HepG2 (cell line): Measurements from ENCODE around the gene CPSF6. TPM values are rescaled to one million over a fixed set of nuclear protein-coding genes. Genes with fewer than 3 reads are reported as not detected.

Experiments used
- ATAC-seq: fragments of 200-7000 bp; cut with Tn5 transposase; 3 replicates; pipeline ENCODE4 v1.9.1; 2020; ENCODE audit warnings: mild to moderate bottlenecking, moderate library complexity
- BruUV-seq: library from RNA; stranded (reverse); fragments of 400-500 nt; replicated peaks from 2 replicates; lab custom pipeline; 2021; lab: Mats Ljungman, UMichigan
- CTCF ChIA-PET: fragments of 300-600 bp; formaldehyde crosslinking; extraction: SDS; loops from one replicate; lab custom pipeline; 2021; ENCODE audit warnings: low total read pairs, inconsistent platforms, low intra/inter-chr PET ratio; lab: Yijun Ruan, JAX
- POLR2A ChIA-PET: fragments of 350-600 bp; sonication (Branson Sonifier 250); formaldehyde crosslinking; loops from one replicate; lab custom pipeline; 2020; ENCODE audit warnings: antibody characterized with exemption, inconsistent platforms; lab: Yijun Ruan, JAX
- DNase-seq: peaks from one replicate; pipeline ENCODE4 v3.0.0-alpha.2; 2015; ENCODE audit warnings: low spot score
- FAIRE-seq: peaks from 3 replicates; lab custom pipeline; 2011; peaks lifted over from hg19 to GRCh38; lab: Jason Lieb, UNC
- H2AFZ ChIP-seq: one replicate; pipeline ENCODE4 v1.6.1; 2011; ENCODE audit warnings: low read length, inconsistent platforms
- H3K27ac ChIP-seq: fragments of 300-600 bp; 3 replicates; pipeline ENCODE4 v1.8.0; 2011; ENCODE audit warnings: mixed run types, mild to moderate bottlenecking, mixed read lengths, low read length, inconsistent platforms; ENCODE audit not compliant: insufficient read depth; ENCODE audit errors: extremely low read length
- H3K27me3 ChIP-seq, 2 experiments: fragments of 200-600 bp in 1 of 2; 2 replicates in 1 of 2; 3 replicates in 1 of 2; pipeline versions ENCODE4 v1.6.0 to v1.8.0; 2011; ENCODE audit warnings: low read length in 2 of 2, mild to moderate bottlenecking in 2 of 2, moderate library complexity in 2 of 2, inconsistent platforms in 1 of 2; ENCODE audit not compliant: insufficient read depth in 2 of 2, control insufficient read depth in 1 of 2
- H3K36me3 ChIP-seq, 2 experiments: fragments of 200-600 bp in 1 of 2; replicated peaks in 1 of 2; 2 replicates in 1 of 2; 3 replicates in 1 of 2; pipeline versions ENCODE4 v1.5.1 to v1.8.0; 2011; ENCODE audit warnings: low read length in 2 of 2, inconsistent platforms in 1 of 2; ENCODE audit not compliant: insufficient read depth in 2 of 2, control insufficient read depth in 1 of 2
- H3K4me1 ChIP-seq: 2 replicates; pipeline ENCODE4 v1.5.1; 2012; ENCODE audit warnings: low read length, inconsistent platforms; ENCODE audit not compliant: insufficient read depth
- H3K4me2 ChIP-seq: 2 replicates; pipeline ENCODE4 v1.6.0; 2011; ENCODE audit warnings: low read depth, low read length, inconsistent platforms
- H3K4me3 ChIP-seq, 3 experiments: fragments of 200-600 bp in 1 of 3; sonication (generic), shearing (Covaris generic) in 1 of 3; replicated peaks in 1 of 3; 2 replicates each; pipeline ENCODE4 v1.5.1; 2011 to 2016; ENCODE audit warnings: low read length in 3 of 3, inconsistent platforms in 2 of 3, low read depth in 2 of 3, mild to moderate bottlenecking in 2 of 3, control low read depth in 1 of 3, mixed read lengths in 1 of 3; ENCODE audit not compliant: insufficient read depth in 1 of 3
- H3K79me2 ChIP-seq: one replicate; pipeline ENCODE4 v1.6.1; 2011; ENCODE audit warnings: low read length, inconsistent platforms; ENCODE audit not compliant: insufficient read depth
- H3K9ac ChIP-seq: 2 replicates; pipeline ENCODE4 v1.6.0; 2011; ENCODE audit warnings: mild to moderate bottlenecking, low read depth, low read length, inconsistent platforms; ENCODE audit not compliant: insufficient read depth
- H3K9me3 ChIP-seq: 2 replicates; pipeline ENCODE4 v1.5.1; 2012; ENCODE audit warnings: mild to moderate bottlenecking, low read length
- H4K20me1 ChIP-seq: 2 replicates; pipeline ENCODE4 v1.6.0; 2011; ENCODE audit warnings: inconsistent platforms, mild to moderate bottlenecking, low read length, moderate library complexity; ENCODE audit not compliant: insufficient read depth
- CEBPG ChIP-seq: IDR thresholded peaks from 2 replicates; pipeline ENCODE4 v1.6.1; 2016
- HNF4A ChIP-seq: sonication (generic); formaldehyde crosslinking; IDR thresholded peaks from 2 replicates; pipeline ENCODE4 v1.4.0; 2020; ENCODE audit warnings: missing genetic modification reagents
- KDM2A ChIP-seq: sonication (generic); formaldehyde crosslinking; IDR thresholded peaks from 2 replicates; pipeline ENCODE4 v1.4.0; 2020; ENCODE audit warnings: low read depth, missing genetic modification reagents, borderline replicate concordance
- KDM4B ChIP-seq: sonication (generic); formaldehyde crosslinking; IDR thresholded peaks from 2 replicates; pipeline ENCODE4 v1.4.0; 2020; ENCODE audit warnings: missing genetic modification reagents
- KDM5B ChIP-seq: sonication (generic); formaldehyde crosslinking; IDR thresholded peaks from 2 replicates; pipeline ENCODE4 v1.4.0; 2020; ENCODE audit warnings: missing genetic modification reagents, mild to moderate bottlenecking, borderline replicate concordance
- MEIS1 ChIP-seq: sonication (generic); formaldehyde crosslinking; IDR thresholded peaks from 2 replicates; pipeline ENCODE4 v1.9.0; 2021; ENCODE audit warnings: mild to moderate bottlenecking, missing genetic modification reagents, moderate library complexity, borderline replicate concordance
- NCOA2 ChIP-seq: sonication (generic); formaldehyde crosslinking; IDR thresholded peaks from 2 replicates; pipeline ENCODE4 v1.8.0; 2022; ENCODE audit warnings: inconsistent platforms
- SALL1 ChIP-seq: sonication (generic); formaldehyde crosslinking; IDR thresholded peaks from 2 replicates; pipeline ENCODE4 v1.8.0; 2022; ENCODE audit warnings: mild to moderate bottlenecking, missing genetic modification reagents
- YY1 ChIP-seq: IDR thresholded peaks from 2 replicates; pipeline ENCODE4 v1.6.1; 2011; ENCODE audit warnings: low read length, low read depth, moderate library complexity, mild to moderate bottlenecking; ENCODE audit not compliant: insufficient read depth, insufficient replicate concordance
- ZBTB49 ChIP-seq: sonication (generic); formaldehyde crosslinking; IDR thresholded peaks from 2 replicates; pipeline ENCODE4 v1.4.0; 2020; ENCODE audit warnings: missing genetic modification reagents, borderline replicate concordance
- WGBS: methylation state at CpG from one replicate; pipeline ENCODE4 v1.1.6; 2017; ENCODE audit warnings: low lambda C conversion rate; 5-methylcytosine and 5-hydroxymethylcytosine counted together
- in situ Hi-C: cut with HindIII; loops from 2 replicates; pipeline ENCODE4 v1.10.0; 2017; ENCODE audit warnings: low pct_unique_long_range_greater_than_20kb; ENCODE audit not compliant: extremely low pct_ligation_motif_present
- intact Hi-C: fragments of 100-400 bp; cut with micrococcal nuclease; formaldehyde crosslinking; loops from one replicate; pipeline ENCODE4 v1.10.0; 2022; ENCODE audit not compliant: unreplicated experiment
- polyA plus RNA-seq, 8 experiments: library from polyadenylated mRNA; depleted of rRNA in 3 of 8; stranded (reverse) in 7 of 8; unstranded in 1 of 8; fragments of >200 nt; fragmentation: Illumina TruSeq in 4 of 8; extraction: Trizol in 4 of 8; gene quantifications; 2 replicates each; pipeline versions ENCODE4 v1.2.1 to v1.2.3, GENCODE V29; 2011 to 2016; ENCODE audit warnings: low read depth in 4 of 8, missing spikeins in 1 of 8, mixed read lengths in 1 of 8; ENCODE audit not compliant: insufficient read depth in 1 of 8
- total RNA-seq, 5 experiments: library from RNA; depleted of rRNA; stranded (reverse); fragments of >200 nt; fragmentation: Illumina TruSeq; extraction: Trizol; gene quantifications; 2 replicates each; pipeline ENCODE4 v1.2.3, GENCODE V29; 2016; ENCODE audit warnings: low read depth in 1 of 5
- TF ChIP-seq, protein P1 (sequence below): IDR thresholded peaks from 2 replicates; pipeline ENCODE4 v1.4.0; 2020; ENCODE audit warnings: mild to moderate bottlenecking, missing genetic modification reagents
- TF ChIP-seq, protein P2 (sequence below), 2 experiments: IDR thresholded peaks; 2 replicates each; pipeline ENCODE4 v1.6.1; 2011 to 2012; ENCODE audit warnings: low read length in 2 of 2, borderline replicate concordance in 1 of 2, low read depth in 1 of 2, mild to moderate bottlenecking in 1 of 2, moderate library complexity in 1 of 2

Gene CPSF6
- total and polyA plus RNA-seq, 2 of the 13 experiments (the other 11 are each of a cell fraction or from before 2014, with no cell fraction given): 41.8 to 71.0 TPM

DNA sequence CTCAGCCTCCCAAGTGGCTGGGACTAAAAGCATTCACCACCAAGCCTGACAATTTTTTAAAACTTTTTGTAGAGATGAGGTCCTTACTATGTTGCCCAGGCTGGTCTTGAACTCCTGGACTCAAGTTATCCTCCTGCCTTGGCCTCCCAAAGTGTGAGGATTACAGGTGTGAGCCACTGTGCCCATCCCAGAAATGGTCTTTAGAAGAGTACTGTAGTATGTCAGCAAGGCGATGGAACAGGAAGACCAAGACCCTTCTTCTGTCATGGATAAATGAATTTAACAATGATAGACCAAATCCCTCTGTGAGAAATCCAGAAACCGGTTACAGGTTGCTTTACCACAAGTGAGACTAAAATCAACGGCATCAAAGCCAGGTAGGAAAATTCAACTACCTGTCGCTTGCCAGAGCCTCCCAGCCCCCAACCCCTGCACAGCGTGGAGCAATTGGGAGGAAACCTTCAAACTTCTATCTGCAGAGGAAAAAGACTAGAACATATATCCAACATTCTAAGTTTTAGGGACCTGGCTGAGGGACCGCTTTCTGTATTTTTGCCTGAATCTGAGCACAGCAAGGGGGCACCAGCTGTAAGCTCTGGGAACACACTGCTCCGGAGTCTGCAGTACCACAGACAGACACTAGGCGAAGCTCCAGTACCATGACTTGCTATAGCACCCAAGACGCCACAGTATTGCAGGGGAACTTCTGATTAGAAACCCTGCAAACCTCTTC lies 51.3 kb downstream of the CPSF6 start:
- Histone ChIP-seq H3K9me3 (no peaks in the 10 kb centered on the region), H2AFZ (no peak overlapping the region), H3K79me2 (no peaks in the 10 kb centered on the region), H3K4me2 (peak overlapping the region; percentile 24), H3K36me3 (no peaks in the 10 kb centered on the region), H3K9ac (no peak overlapping the region), H3K4me1 (peaks cover 11% of the 10 kb centered on the region), H3K27me3 (no peaks in the 10 kb centered on the region; a peak in 1 of 5 replicates), H3K27ac (no peak overlapping the region), H4K20me1 (no peaks in the 10 kb centered on the region), H3K4me3 (no peak overlapping the region)
- ChIA-PET CTCF (interaction anchor here (0.7 to 1.3 kb wide), 5 partner anchors 58 to 349 kb away, joined by 3 to 7 read pairs (median 3); partner anchors contain the start of gene LYZ), POLR2A (interaction anchor here (0.9 to 1.1 kb wide), 2 partner anchors 41 to 280 kb away, joined by 3 to 6 read pairs; no protein-coding TSS in a partner anchor)
- ATAC-seq (peak; percentile 99), FAIRE-seq (peak; percentile 89), DNase-seq (peak; percentile 82)
- in situ Hi-C loops: loop anchor here (10.0 kb wide), 2 partner anchors 64 to 284 kb away; partner anchors contain the start of gene YEATS4
- BruUV-seq: no TSS peak
- 38% methylated on average over 8 of the region's 9 CpGs for WGBS
- intact Hi-C loops: loop anchor here (1.0 to 10.0 kb wide), 5 partner anchors 42 to 348 kb away; no protein-coding TSS in a partner anchor
- TF ChIP-seq, protein P1, sequence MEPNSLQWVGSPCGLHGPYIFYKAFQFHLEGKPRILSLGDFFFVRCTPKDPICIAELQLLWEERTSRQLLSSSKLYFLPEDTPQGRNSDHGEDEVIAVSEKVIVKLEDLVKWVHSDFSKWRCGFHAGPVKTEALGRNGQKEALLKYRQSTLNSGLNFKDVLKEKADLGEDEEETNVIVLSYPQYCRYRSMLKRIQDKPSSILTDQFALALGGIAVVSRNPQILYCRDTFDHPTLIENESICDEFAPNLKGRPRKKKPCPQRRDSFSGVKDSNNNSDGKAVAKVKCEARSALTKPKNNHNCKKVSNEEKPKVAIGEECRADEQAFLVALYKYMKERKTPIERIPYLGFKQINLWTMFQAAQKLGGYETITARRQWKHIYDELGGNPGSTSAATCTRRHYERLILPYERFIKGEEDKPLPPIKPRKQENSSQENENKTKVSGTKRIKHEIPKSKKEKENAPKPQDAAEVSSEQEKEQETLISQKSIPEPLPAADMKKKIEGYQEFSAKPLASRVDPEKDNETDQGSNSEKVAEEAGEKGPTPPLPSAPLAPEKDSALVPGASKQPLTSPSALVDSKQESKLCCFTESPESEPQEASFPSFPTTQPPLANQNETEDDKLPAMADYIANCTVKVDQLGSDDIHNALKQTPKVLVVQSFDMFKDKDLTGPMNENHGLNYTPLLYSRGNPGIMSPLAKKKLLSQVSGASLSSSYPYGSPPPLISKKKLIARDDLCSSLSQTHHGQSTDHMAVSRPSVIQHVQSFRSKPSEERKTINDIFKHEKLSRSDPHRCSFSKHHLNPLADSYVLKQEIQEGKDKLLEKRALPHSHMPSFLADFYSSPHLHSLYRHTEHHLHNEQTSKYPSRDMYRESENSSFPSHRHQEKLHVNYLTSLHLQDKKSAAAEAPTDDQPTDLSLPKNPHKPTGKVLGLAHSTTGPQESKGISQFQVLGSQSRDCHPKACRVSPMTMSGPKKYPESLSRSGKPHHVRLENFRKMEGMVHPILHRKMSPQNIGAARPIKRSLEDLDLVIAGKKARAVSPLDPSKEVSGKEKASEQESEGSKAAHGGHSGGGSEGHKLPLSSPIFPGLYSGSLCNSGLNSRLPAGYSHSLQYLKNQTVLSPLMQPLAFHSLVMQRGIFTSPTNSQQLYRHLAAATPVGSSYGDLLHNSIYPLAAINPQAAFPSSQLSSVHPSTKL: peak; percentile 37
- no peak for TF ChIP-seq NCOA2 (CRISPR knock-in tag)
- TF ChIP-seq YY1: peak; percentile 24
- peak; percentile 59; the same call in 1 of the 2 replicates for TF ChIP-seq KDM4B
- peak; percentile 61; the same call in 1 of the 2 replicates for TF ChIP-seq ZBTB49 (CRISPR knock-in tag)
- TF ChIP-seq, protein P2, sequence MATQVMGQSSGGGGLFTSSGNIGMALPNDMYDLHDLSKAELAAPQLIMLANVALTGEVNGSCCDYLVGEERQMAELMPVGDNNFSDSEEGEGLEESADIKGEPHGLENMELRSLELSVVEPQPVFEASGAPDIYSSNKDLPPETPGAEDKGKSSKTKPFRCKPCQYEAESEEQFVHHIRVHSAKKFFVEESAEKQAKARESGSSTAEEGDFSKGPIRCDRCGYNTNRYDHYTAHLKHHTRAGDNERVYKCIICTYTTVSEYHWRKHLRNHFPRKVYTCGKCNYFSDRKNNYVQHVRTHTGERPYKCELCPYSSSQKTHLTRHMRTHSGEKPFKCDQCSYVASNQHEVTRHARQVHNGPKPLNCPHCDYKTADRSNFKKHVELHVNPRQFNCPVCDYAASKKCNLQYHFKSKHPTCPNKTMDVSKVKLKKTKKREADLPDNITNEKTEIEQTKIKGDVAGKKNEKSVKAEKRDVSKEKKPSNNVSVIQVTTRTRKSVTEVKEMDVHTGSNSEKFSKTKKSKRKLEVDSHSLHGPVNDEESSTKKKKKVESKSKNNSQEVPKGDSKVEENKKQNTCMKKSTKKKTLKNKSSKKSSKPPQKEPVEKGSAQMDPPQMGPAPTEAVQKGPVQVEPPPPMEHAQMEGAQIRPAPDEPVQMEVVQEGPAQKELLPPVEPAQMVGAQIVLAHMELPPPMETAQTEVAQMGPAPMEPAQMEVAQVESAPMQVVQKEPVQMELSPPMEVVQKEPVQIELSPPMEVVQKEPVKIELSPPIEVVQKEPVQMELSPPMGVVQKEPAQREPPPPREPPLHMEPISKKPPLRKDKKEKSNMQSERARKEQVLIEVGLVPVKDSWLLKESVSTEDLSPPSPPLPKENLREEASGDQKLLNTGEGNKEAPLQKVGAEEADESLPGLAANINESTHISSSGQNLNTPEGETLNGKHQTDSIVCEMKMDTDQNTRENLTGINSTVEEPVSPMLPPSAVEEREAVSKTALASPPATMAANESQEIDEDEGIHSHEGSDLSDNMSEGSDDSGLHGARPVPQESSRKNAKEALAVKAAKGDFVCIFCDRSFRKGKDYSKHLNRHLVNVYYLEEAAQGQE (IDR thresholded peaks at IDR 0.05; ENCODE audit: borderline replicate concordance in 1 of 2, low read depth in 1 of 2, low read length in 2 of 2): no peak
- TF ChIP-seq KDM5B (CRISPR knock-in tag): no peak
- peak; percentile 29; the same call in 1 of the 2 replicates for TF ChIP-seq CEBPG (CRISPR knock-in tag)
- TF ChIP-seq KDM2A (CRISPR knock-in tag): 0 out of 2 replicates have a peak, but pooled peaks have one; percentile 46
- peak; percentile 29; the same call in 1 of the 2 replicates for TF ChIP-seq SALL1 (CRISPR knock-in tag)
- TF ChIP-seq MEIS1: 0 out of 2 replicates have a peak, but pooled peaks have one; percentile 54
- 0 out of 2 replicates have a peak, but pooled peaks have one; percentile 2 for TF ChIP-seq HNF4A (CRISPR knock-in tag)
